Tongue (tissue), 2 donors: Measurements from ENCODE around the gene AJAP1. TPM values are rescaled to one million over a fixed set of nuclear protein-coding genes. Genes with fewer than 3 reads are reported as not detected.

ENCODE experiments used
- DNase-seq: peaks from one replicate; pipeline ENCODE4 v3.0.0-alpha.2; 2015
- total RNA-seq: library from RNA; depleted of rRNA; stranded (reverse); fragments of >200 nt; gene quantifications from one replicate; pipeline ENCODE4 v1.2.3, GENCODE V29; 2014

The AJAP1 gene
- total RNA-seq, 1 donor from 2014 or later: 0.51 TPM

- DNase-seq: peak; percentile 7
Measured at GRCh38 chr1:4837031-4837600, 182.7 kb downstream of the AJAP1 start.

GRCh38 chr1:4837752-4838151 is 183.3 kb downstream of the AJAP1 start:
- DNase-seq: peak; percentile 20

DNA sequence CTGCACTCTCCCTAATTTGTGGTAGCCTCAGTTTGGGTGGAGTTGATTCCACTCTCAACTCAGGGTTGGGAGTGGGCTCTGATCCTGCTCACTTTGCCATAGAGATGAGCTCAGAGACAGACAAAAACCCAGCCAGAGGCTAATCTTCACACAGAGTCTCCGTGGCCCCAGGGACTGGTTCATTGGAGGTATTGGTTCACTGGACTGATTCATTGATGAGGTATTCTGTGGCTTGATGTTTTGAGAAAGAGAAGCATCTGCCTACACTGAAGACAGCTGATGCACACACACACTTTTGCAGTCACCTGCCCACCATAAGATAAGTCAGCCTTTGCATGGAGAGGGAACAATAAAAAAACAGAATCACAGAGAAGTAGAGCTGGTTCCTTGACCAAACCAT is 183.8 kb downstream of the AJAP1 start:
- no peak for DNase-seq
